CD4-positive, CD25-positive, alpha-beta regulatory T cell (primary cell): ENCODE results near the gene TNPO3. TPM values are rescaled to one million over a fixed set of nuclear protein-coding genes. Genes with fewer than 3 reads are reported as not detected.
"Not testable (repeated sequence)": the region's sequence is repeated elsewhere in the genome, so short reads cannot be mapped to it uniquely, and the experiment has no call there.

ENCODE experiments used
- ATAC-seq, 2 donors: fragments of 150-1000 bp; cut with Tn5 transposase; one replicate each; pipeline ENCODE4 v1.10.0; 2021; ENCODE audit warnings: low read depth in 2 of 2, moderate number of reproducible peaks in 2 of 2, moderate library complexity in 1 of 2
- DNase-seq, 3 donors: peaks; one replicate each; pipeline versions ENCODE4 v3.0.0 to v3.0.0-alpha.2; 2012 to 2022; ENCODE audit warnings: mixed read lengths in 1 of 3
- H3K27ac ChIP-seq: one replicate; pipeline ENCODE4 v1.7.0; 2013; ENCODE audit warnings: mild to moderate bottlenecking, low read length; ENCODE audit not compliant: insufficient read depth, poor library complexity, severe bottlenecking
- H3K27me3 ChIP-seq: one replicate; pipeline ENCODE4 v1.7.0; 2013; ENCODE audit warnings: low read length; ENCODE audit not compliant: control insufficient read depth, insufficient read depth
- H3K36me3 ChIP-seq: one replicate; pipeline ENCODE4 v1.7.0; 2013; ENCODE audit warnings: mild to moderate bottlenecking, low read length, moderate library complexity; ENCODE audit not compliant: control insufficient read depth, insufficient read depth
- H3K4me1 ChIP-seq: 2 replicates; pipeline ENCODE4 v1.7.0; 2013; ENCODE audit warnings: mild to moderate bottlenecking, low read length; ENCODE audit not compliant: insufficient read depth, control insufficient read depth, poor library complexity, severe bottlenecking
- H3K4me3 ChIP-seq: one replicate; pipeline ENCODE4 v1.7.0; 2013; ENCODE audit warnings: low read depth, mild to moderate bottlenecking, low read length, moderate library complexity
- H3K9me3 ChIP-seq, 2 experiments: 1 replicate in 1 of 2; 2 replicates in 1 of 2; pipeline ENCODE4 v1.7.0; 2013; ENCODE audit warnings: low read length in 2 of 2, mild to moderate bottlenecking in 1 of 2, moderate library complexity in 1 of 2; ENCODE audit not compliant: control insufficient read depth in 2 of 2
- H3K27ac Mint-ChIP-seq, 3 donors: one replicate each; pipeline ENCODE4 v1.8.0; 2020 to 2022; ENCODE audit warnings: mild to moderate bottlenecking in 3 of 3, mixed read lengths in 3 of 3, moderate library complexity in 2 of 3
- H3K27me3 Mint-ChIP-seq: one replicate; pipeline ENCODE4 v1.8.0; 2022; ENCODE audit warnings: mild to moderate bottlenecking, mixed read lengths
- H3K36me3 Mint-ChIP-seq: one replicate; pipeline ENCODE4 v1.8.0; 2020; ENCODE audit warnings: mixed read lengths
- H3K4me1 Mint-ChIP-seq, 4 donors: one replicate each; pipeline ENCODE4 v1.8.0; 2020 to 2022; ENCODE audit warnings: mixed read lengths in 4 of 4, mild to moderate bottlenecking in 1 of 4
- H3K4me3 Mint-ChIP-seq, 4 donors: one replicate each; pipeline ENCODE4 v1.8.0; 2020 to 2022; ENCODE audit warnings: mild to moderate bottlenecking in 4 of 4, mixed read lengths in 4 of 4, moderate library complexity in 3 of 4
- H3K9me3 Mint-ChIP-seq, 7 donors: one replicate each; pipeline ENCODE4 v1.8.0; 2020 to 2022; ENCODE audit warnings: mixed read lengths in 7 of 7, mild to moderate bottlenecking in 3 of 7, moderate library complexity in 2 of 7
- polyA plus RNA-seq, 4 donors: library from polyadenylated mRNA; unstranded; fragments of 300-500 nt; fragmentation: Illumina TruSeq; gene quantifications; one replicate each; pipeline ENCODE4 v1.2.3, GENCODE V29; 2021
- total RNA-seq: library from RNA; stranded (reverse); gene quantifications from one replicate; pipeline ENCODE4 v1.2.3, GENCODE V29; 2022

TNPO3 gene
- total and polyA plus RNA-seq, 5 donors from 2014 or later, result 31.6 to 48.8 (median 36.2) TPM

- H3K4me1 Mint-ChIP-seq, result peaks cover 3 to 13% (median 5%) of the 10 kb centered on the region in 4 donors
- H3K4me1 ChIP-seq, result peaks cover 7% of the 10 kb centered on the region
- H3K27me3 Mint-ChIP-seq, result peaks cover 66% of the 10 kb centered on the region
- no peak overlapping the region for H3K27ac Mint-ChIP-seq
- no peaks in the 10 kb centered on the region for H3K36me3 Mint-ChIP-seq
- H3K27ac ChIP-seq, result no peak overlapping the region
- no peak overlapping the region for H3K4me3 ChIP-seq
- H3K4me3 Mint-ChIP-seq, result peak overlapping the region in 3 of 4 donors; percentile 60 to 79 (median 66)
- H3K9me3 Mint-ChIP-seq, result peaks cover 0 to 2% (median 0%) of the 10 kb centered on the region in 7 donors
- no peaks in the 10 kb centered on the region for H3K27me3 ChIP-seq
- DNase-seq, result no peak
- H3K36me3 ChIP-seq, result no peaks in the 10 kb centered on the region
- H3K9me3 ChIP-seq, result no peaks in the 10 kb centered on the region
- no peak for ATAC-seq
Observed at GRCh38 chr7:128915841-128916642, 138.9 kb downstream of the TNPO3 start.

GRCh38 chr7:128915271-128915819, 139.6 kb downstream of the TNPO3 start:
- Mint-ChIP-seq H3K27ac (no peak overlapping the region), H3K9me3 (no peaks in the 10 kb centered on the region), H3K27me3 (peaks cover 62% of the 10 kb centered on the region), H3K36me3 (no peaks in the 10 kb centered on the region), H3K4me1 (peaks cover 3 to 13% (median 5%) of the 10 kb centered on the region in 4 donors), H3K4me3 (peak overlapping the region in 3 of 4 donors; percentile 22 to 79 (median 66))
- Histone ChIP-seq H3K4me3 (no peak overlapping the region), H3K36me3 (no peaks in the 10 kb centered on the region), H3K27ac (no peak overlapping the region), H3K27me3 (no peaks in the 10 kb centered on the region), H3K9me3 (no peaks in the 10 kb centered on the region), H3K4me1 (peaks cover 7% of the 10 kb centered on the region)
- ATAC-seq, result no peak
- no peak for DNase-seq

GRCh38 chr7:128914566-128915151, 140.3 kb downstream of the TNPO3 start:
- Mint-ChIP-seq H3K27ac (peak overlapping the region in 1 of 3 donors; percentile 80), H3K4me3 (peak overlapping the region in 1 of 4 donors; percentile 24), H3K4me1 (peaks cover 3 to 13% (median 5%) of the 10 kb centered on the region in 4 donors), H3K36me3 (no peaks in the 10 kb centered on the region), H3K27me3 (peaks cover 65% of the 10 kb centered on the region), H3K9me3 (no peaks in the 10 kb centered on the region)
- no peaks in the 10 kb centered on the region for H3K27me3 ChIP-seq
- no peaks in the 10 kb centered on the region for H3K36me3 ChIP-seq
- ATAC-seq (peak; percentile 13 to 20), DNase-seq (peak in 1 of 3 donors; percentile 16)
- no peaks in the 10 kb centered on the region for H3K9me3 ChIP-seq
- no peak overlapping the region for H3K4me3 ChIP-seq
- peaks cover 7% of the 10 kb centered on the region for H3K4me1 ChIP-seq
- H3K27ac ChIP-seq, result no peak overlapping the region

GRCh38 chr7:128913870-128914565, 140.9 kb downstream of the TNPO3 start:
- DNase-seq (no peak), ATAC-seq (no peak)
- H3K27ac ChIP-seq, result no peak overlapping the region
- no peak overlapping the region for H3K4me3 ChIP-seq
- no peaks in the 10 kb centered on the region for H3K36me3 ChIP-seq
- H3K27me3 ChIP-seq, result no peaks in the 10 kb centered on the region
- H3K9me3 ChIP-seq, result no peaks in the 10 kb centered on the region
- Mint-ChIP-seq H3K4me1 (peaks cover 3 to 13% (median 5%) of the 10 kb centered on the region in 4 donors), H3K36me3 (no peaks in the 10 kb centered on the region), H3K4me3 (peak overlapping the region in 2 of 4 donors; percentile 15 to 24), H3K27ac (peak overlapping the region in 1 of 3 donors; percentile 80), H3K27me3 (peaks cover 72% of the 10 kb centered on the region), H3K9me3 (no peaks in the 10 kb centered on the region)
- peaks cover 7% of the 10 kb centered on the region for H3K4me1 ChIP-seq

- H3K27me3 ChIP-seq, H3K4me3 ChIP-seq, H3K27ac Mint-ChIP-seq, H3K9me3 Mint-ChIP-seq, H3K36me3 ChIP-seq, H3K36me3 Mint-ChIP-seq, H3K9me3 ChIP-seq, H3K4me3 Mint-ChIP-seq, H3K27ac ChIP-seq, ATAC-seq, H3K4me1 ChIP-seq, DNase-seq: not testable (repeated sequence)
- Mint-ChIP-seq H3K4me1 (peaks cover 3 to 13% (median 5%) of the 10 kb centered on the region in 4 donors), H3K27me3 (peaks cover 68% of the 10 kb centered on the region)
Observed at GRCh38 chr7:128912709-128913495, 142.0 kb downstream of the TNPO3 start.

- Mint-ChIP-seq H3K27ac (no peak overlapping the region), H3K36me3 (no peaks in the 10 kb centered on the region), H3K27me3 (peaks cover 67% of the 10 kb centered on the region), H3K4me3 (no peak overlapping the region), H3K9me3 (no peaks in the 10 kb centered on the region), H3K4me1 (peaks cover 3 to 13% (median 5%) of the 10 kb centered on the region in 4 donors)
- H3K4me1 ChIP-seq, result peaks cover 7% of the 10 kb centered on the region
- no peaks in the 10 kb centered on the region for H3K36me3 ChIP-seq
- no peaks in the 10 kb centered on the region for H3K27me3 ChIP-seq
- no peaks in the 10 kb centered on the region for H3K9me3 ChIP-seq
- no peak overlapping the region for H3K4me3 ChIP-seq
- H3K27ac ChIP-seq, result no peak overlapping the region
- ATAC-seq (no peak), DNase-seq (no peak)
Observed at GRCh38 chr7:128912281-128912680, 142.6 kb downstream of the TNPO3 start.

GRCh38 chr7:128911423-128912031, 143.4 kb downstream of the TNPO3 start:
- H3K4me1 Mint-ChIP-seq, result peaks cover 3 to 13% (median 5%) of the 10 kb centered on the region in 4 donors
- H3K27me3 Mint-ChIP-seq, result peaks cover 64% of the 10 kb centered on the region
- H3K27me3 ChIP-seq, result no peaks in the 10 kb centered on the region
- no peaks in the 10 kb centered on the region for H3K9me3 ChIP-seq
- H3K36me3 Mint-ChIP-seq, result no peaks in the 10 kb centered on the region
- ATAC-seq (no peak), DNase-seq (no peak)
- H3K9me3 Mint-ChIP-seq, result no peaks in the 10 kb centered on the region
- no peak overlapping the region for H3K4me3 ChIP-seq
- H3K27ac Mint-ChIP-seq, result no peak overlapping the region
- no peak overlapping the region for H3K4me3 Mint-ChIP-seq
- H3K36me3 ChIP-seq, result no peaks in the 10 kb centered on the region
- H3K27ac ChIP-seq, result no peak overlapping the region
- H3K4me1 ChIP-seq, result peaks cover 7% of the 10 kb centered on the region
